Activated naive CD4-positive, alpha-beta T cell treated with anti-CD3 and anti-CD28 coated beads, Interleukin-2, amount 50 U/mL, for 72 hours (primary cell): ENCODE results near the gene TUBB4B. TPM values are rescaled to one million over a fixed set of nuclear protein-coding genes. Genes with fewer than 3 reads are reported as not detected.

ENCODE experiments used
- ATAC-seq, 2 donors: fragments of 150-1000 bp; cut with Tn5 transposase; 2 replicates each; pipeline ENCODE4 v1.10.0; 2021; ENCODE audit warnings: mild to moderate bottlenecking in 2 of 2, moderate library complexity in 2 of 2
- DNase-seq, 2 donors: peaks; one replicate each; pipeline ENCODE4 v3.0.0; 2021 to 2022; ENCODE audit warnings: low spot score in 2 of 2
- H3K27ac Mint-ChIP-seq, 2 donors: one replicate each; pipeline ENCODE4 v1.8.0; 2022; ENCODE audit warnings: mild to moderate bottlenecking in 2 of 2, mixed read lengths in 2 of 2
- H3K36me3 Mint-ChIP-seq, 2 donors: one replicate each; pipeline ENCODE4 v1.8.0; 2022; ENCODE audit warnings: mixed read lengths in 2 of 2
- H3K9me3 Mint-ChIP-seq, 2 donors: one replicate each; pipeline ENCODE4 v1.8.0; 2022; ENCODE audit warnings: mixed read lengths in 2 of 2
- total RNA-seq, 2 donors: library from RNA; stranded (reverse); gene quantifications; one replicate each; pipeline ENCODE4 v1.2.3, GENCODE V29; 2022

TUBB4B gene
- total RNA-seq, 2 donors from 2014 or later = 277 to 307 TPM

GRCh38 chr9:137221095-137221505 lies 20.0 kb upstream of the TUBB4B start:
- no peak for ATAC-seq
- H3K36me3 Mint-ChIP-seq = no peaks in the 10 kb centered on the region
- H3K27ac Mint-ChIP-seq = no peak overlapping the region
- H3K9me3 Mint-ChIP-seq = no peaks in the 10 kb centered on the region
- no peak for DNase-seq

GRCh38 chr9:137221506-137222111 lies 19.5 kb upstream of the TUBB4B start:
- Mint-ChIP-seq H3K36me3 (no peaks in the 10 kb centered on the region), H3K27ac (no peak overlapping the region), H3K9me3 (no peaks in the 10 kb centered on the region)
- ATAC-seq (no peak), DNase-seq (no peak)

GRCh38 chr9:137222190-137223077 lies 18.7 kb upstream of the TUBB4B start, which contains the start of gene RNF208:
Gene RNF208 (minus strand): TSS chr9:137222240. CDS start chr9:137221212, 1,028 bp downstream.
- Mint-ChIP-seq H3K9me3 (no peaks in the 10 kb centered on the region), H3K27ac (peak within 1 kb of the TSS; percentile 36 to 57), H3K36me3 (no peaks in the 10 kb centered on the region)
- ATAC-seq (peak in 1 of 2 donors; percentile 7), DNase-seq (no peak)

GRCh38 chr9:137223078-137223970 lies 17.8 kb upstream of the TUBB4B start:
- DNase-seq = peak; percentile 98
- peak; percentile 84 to 89 for ATAC-seq
- no peaks in the 10 kb centered on the region for H3K9me3 Mint-ChIP-seq
- H3K27ac Mint-ChIP-seq = peak overlapping the region; percentile 36 to 57
- no peaks in the 10 kb centered on the region for H3K36me3 Mint-ChIP-seq

- H3K9me3 Mint-ChIP-seq = no peaks in the 10 kb centered on the region
- no peak for ATAC-seq
- H3K36me3 Mint-ChIP-seq = no peaks in the 10 kb centered on the region
- H3K27ac Mint-ChIP-seq = peak within 1 kb of the TSS; percentile 55 to 57
- no peak for DNase-seq
These were observed 16.0 kb upstream of the TUBB4B start, which contains the start of gene CYSRT1 for GRCh38 chr9:137224830-137225694. Gene CYSRT1 (plus strand): TSS chr9:137225174. CDS start chr9:137225622, 448 bp downstream.

GRCh38 chr9:137225699-137226331 lies 15.3 kb upstream of the TUBB4B start:
- H3K27ac Mint-ChIP-seq = no peak overlapping the region
- DNase-seq (no peak), ATAC-seq (no peak)
- H3K9me3 Mint-ChIP-seq = no peaks in the 10 kb centered on the region
- H3K36me3 Mint-ChIP-seq = no peaks in the 10 kb centered on the region

- H3K36me3 Mint-ChIP-seq = no peaks in the 10 kb centered on the region
These were observed 14.6 kb upstream of the TUBB4B start for GRCh38 chr9:137226338-137227053.

GRCh38 chr9:137227054-137227852 lies 13.8 kb upstream of the TUBB4B start, which contains the start of gene RNF224:
Gene RNF224 (plus strand): TSS chr9:137227502. CDS start chr9:137228336, 834 bp downstream.
- DNase-seq (peak; percentile 77 to 86), ATAC-seq (peak; percentile 41 to 55)
- no peaks in the 10 kb centered on the region for H3K9me3 Mint-ChIP-seq
- peak within 1 kb of the TSS in 1 of 2 donors; percentile 16 for H3K27ac Mint-ChIP-seq
- no peaks in the 10 kb centered on the region for H3K36me3 Mint-ChIP-seq

More at GRCh38 chr9:137226338-137227053, 14.6 kb upstream of the TUBB4B start:
- Mint-ChIP-seq H3K9me3 (no peaks in the 10 kb centered on the region), H3K27ac (no peak overlapping the region)
- ATAC-seq (no peak), DNase-seq (no peak)

GRCh38 chr9:137227853-137228505 lies 13.1 kb upstream of the TUBB4B start:
- peak overlapping the region in 1 of 2 donors; percentile 16 for H3K27ac Mint-ChIP-seq
- H3K9me3 Mint-ChIP-seq = no peaks in the 10 kb centered on the region
- DNase-seq (no peak), ATAC-seq (no peak)
- H3K36me3 Mint-ChIP-seq = no peaks in the 10 kb centered on the region

- Mint-ChIP-seq H3K27ac (no peak overlapping the region), H3K36me3 (no peaks in the 10 kb centered on the region), H3K9me3 (no peaks in the 10 kb centered on the region)
- no peak for ATAC-seq
- DNase-seq = no peak
These were observed 12.6 kb upstream of the TUBB4B start for GRCh38 chr9:137228506-137228967.

- DNase-seq = no peak
- Mint-ChIP-seq H3K27ac (no peak overlapping the region), H3K36me3 (no peaks in the 10 kb centered on the region), H3K9me3 (no peaks in the 10 kb centered on the region)
- ATAC-seq = no peak
These were observed 11.9 kb upstream of the TUBB4B start for GRCh38 chr9:137228968-137229896.

GRCh38 chr9:137229903-137230704 lies 11.0 kb upstream of the TUBB4B start:
- Mint-ChIP-seq H3K27ac (no peak overlapping the region), H3K9me3 (no peaks in the 10 kb centered on the region), H3K36me3 (no peaks in the 10 kb centered on the region)
- no peak for ATAC-seq
- no peak for DNase-seq
